GM12874 (cell line): ENCODE data around the gene FOCAD.

Experiments used
- TF ChIP-seq, protein P1 (sequence below): IDR thresholded peaks from 2 replicates; pipeline ENCODE4 v1.5.1; 2011; ENCODE audit warnings: low read depth, mild to moderate bottlenecking, control low read depth, low read length, moderate library complexity; ENCODE audit not compliant: insufficient read depth

FOCAD gene

DNA sequence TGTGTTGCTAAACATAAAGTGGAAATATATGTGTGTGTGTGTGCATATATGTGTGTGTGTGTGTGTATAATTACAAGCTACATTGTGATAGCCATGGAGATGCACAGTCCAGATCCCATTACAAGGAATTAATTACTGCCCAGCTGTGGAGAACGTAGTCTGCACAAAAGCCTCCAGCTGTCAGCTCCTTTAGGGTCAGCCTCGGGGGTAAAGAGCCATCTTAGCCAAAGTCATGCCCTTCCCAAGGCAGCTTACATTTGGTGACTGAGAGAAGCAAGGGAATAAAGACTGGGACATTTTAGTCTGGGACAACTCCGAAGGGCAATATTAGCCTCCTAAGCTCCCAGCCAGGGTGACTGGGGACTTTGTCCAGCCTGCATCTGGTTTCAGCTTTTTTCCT, 21.9 kb upstream of the FOCAD start:
- TF ChIP-seq, protein P1, sequence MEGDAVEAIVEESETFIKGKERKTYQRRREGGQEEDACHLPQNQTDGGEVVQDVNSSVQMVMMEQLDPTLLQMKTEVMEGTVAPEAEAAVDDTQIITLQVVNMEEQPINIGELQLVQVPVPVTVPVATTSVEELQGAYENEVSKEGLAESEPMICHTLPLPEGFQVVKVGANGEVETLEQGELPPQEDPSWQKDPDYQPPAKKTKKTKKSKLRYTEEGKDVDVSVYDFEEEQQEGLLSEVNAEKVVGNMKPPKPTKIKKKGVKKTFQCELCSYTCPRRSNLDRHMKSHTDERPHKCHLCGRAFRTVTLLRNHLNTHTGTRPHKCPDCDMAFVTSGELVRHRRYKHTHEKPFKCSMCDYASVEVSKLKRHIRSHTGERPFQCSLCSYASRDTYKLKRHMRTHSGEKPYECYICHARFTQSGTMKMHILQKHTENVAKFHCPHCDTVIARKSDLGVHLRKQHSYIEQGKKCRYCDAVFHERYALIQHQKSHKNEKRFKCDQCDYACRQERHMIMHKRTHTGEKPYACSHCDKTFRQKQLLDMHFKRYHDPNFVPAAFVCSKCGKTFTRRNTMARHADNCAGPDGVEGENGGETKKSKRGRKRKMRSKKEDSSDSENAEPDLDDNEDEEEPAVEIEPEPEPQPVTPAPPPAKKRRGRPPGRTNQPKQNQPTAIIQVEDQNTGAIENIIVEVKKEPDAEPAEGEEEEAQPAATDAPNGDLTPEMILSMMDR: no peak

DNA sequence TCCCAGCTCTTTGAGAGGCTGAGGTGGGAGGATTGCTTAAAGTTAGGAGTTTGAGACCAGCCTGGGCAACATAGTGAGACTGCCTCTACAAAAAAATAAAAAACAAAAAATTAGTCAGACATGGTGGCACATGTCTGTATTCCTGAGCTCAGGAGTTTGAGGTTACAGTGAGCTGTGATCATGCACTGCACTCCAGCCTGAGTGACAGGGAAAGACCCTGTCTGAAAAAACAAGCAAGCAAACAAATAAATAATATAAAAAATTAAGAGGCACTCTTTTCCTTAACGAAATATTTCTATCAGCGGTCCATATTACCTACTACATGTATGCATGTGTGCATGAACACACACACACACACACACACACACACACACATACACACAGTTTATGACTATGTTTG, 20.9 kb upstream of the FOCAD start:
- TF ChIP-seq, protein P1: no peak

DNA sequence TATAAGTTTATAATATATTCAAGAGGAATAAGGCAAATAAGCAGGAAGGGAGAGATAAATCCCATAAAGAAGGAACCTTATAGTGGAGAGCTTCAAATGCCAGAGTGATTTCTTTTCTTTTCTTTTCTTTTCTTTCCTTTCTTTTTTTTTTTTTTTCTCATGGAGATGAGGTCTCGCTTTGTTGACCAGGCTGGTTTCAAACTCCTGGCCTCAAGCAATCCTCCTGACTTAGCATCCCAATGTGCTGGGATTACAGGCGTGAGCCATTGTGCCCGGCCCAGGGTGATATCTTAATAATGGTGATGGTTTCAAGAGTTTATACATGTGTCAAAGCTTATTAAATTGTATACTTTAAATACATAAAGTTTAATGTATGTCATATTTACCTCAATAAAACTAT, 19.6 kb upstream of the FOCAD start:
- TF ChIP-seq, protein P1: no peak

DNA sequence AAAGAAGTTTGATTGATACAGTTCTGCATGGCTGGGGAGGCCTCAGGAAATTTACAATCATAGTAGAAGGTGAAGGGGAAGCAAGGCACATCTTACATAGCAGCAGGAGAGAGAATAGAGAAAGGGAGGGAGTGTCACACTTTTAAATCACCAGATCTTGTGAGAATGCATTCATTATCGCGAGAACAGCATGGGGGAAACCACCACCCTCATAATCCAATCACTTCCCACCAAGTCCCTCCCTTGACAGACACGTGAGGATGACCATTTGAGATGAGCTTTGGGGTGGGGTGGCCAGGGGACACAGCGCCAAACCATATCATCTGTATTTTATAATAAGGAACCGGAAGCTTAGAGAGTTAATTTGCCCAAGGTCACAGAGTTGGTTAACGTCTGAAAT, 13.7 kb upstream of the FOCAD start:
- TF ChIP-seq, protein P1: no peak

DNA sequence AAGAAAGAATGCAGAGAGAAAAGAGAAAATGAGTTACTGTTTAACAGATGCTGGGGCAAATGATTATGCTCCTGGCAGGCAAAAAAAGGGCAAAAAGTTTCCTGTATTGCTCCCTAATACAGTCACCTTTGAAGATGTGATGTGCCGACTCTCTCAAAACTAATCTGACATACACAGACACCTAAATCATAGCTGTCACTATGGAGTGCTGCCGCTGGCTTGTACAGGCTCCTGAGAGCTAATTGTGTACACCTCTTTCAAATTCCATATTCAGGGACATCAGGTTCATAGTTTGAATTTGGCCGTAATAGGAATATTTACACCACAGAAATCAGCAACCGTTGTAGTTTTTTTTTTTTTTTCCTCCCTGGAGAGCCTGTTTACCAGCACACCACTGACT, 12.4 kb upstream of the FOCAD start:
- TF ChIP-seq, protein P1: no peak

DNA sequence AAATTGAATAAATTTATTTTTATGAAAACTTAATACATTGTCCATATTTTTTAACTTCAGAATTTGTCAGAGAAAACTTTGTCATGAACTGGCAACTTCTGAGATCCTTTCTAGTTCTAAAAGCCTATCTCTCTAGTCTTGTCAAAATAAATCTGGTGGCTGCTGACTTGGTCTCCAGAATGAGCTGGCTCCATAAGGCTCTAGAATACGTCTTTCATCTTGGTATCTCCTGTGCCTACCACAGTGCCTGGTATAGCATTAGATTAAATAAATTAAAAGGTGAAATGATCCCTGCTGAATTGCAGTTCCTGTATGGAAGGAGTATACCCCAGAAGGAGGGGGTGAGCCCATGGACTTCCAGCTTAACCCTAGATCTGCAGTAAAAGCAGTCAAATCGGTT, 2.6 kb upstream of the FOCAD start:
- TF ChIP-seq, protein P1: no peak

DNA sequence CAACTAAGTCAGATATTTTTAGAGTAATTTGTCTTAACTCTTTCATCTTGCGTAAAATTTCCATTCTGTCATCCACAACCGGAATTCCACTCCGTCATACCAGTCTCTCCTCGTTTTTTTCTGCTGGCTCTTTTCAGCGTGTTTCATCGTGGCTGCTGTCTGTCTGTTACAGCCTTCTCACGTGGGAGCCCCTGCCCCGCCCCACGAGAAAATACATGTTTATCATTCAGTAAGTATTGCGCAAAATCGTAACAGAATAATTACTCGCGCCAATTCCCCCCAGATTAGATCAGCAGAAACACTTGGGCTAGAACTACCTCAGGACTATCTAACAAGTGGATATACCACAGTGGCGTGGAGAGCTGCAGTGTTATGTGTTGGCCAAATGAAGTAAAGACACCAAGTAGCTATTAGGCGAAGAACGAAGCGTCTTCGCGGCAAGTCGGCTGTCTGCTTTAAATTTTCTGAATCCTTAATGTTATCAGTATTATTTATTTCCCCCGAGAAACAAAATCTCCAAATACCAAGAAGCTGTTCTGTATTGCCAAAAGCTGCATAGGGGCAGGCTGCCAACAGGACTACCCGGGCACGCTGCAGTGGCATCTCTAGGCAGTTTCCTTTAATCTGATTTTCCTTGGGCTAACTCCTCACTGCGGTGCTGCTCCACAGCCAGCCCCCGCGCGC, 566 bp upstream of the FOCAD start:
- TF ChIP-seq, protein P1: no peak
